ENCODE measurements around the gene RPS6KB2.

DNA sequence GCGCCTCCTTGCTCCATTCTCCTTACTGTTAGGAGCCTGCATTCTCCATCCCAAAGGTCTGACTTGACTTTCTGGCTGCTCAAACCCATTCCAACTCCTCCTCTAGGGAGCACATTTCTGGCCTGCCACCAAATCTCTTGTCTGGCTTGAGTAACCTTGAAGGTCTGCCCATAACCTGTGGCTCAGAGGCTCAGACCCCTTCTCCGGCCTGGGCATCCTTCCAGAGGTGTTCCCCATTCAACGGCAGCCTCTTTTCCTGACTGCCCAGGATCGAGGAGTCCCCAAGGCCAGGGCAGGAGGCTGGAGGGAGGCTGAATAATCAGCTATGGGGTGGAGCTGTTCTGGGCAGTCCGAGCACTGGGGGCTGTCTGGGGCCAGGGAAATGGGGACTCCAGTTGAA, 34.3 kb upstream of the RPS6KB2 start:
- TF ChIP-seq, protein P1, sequence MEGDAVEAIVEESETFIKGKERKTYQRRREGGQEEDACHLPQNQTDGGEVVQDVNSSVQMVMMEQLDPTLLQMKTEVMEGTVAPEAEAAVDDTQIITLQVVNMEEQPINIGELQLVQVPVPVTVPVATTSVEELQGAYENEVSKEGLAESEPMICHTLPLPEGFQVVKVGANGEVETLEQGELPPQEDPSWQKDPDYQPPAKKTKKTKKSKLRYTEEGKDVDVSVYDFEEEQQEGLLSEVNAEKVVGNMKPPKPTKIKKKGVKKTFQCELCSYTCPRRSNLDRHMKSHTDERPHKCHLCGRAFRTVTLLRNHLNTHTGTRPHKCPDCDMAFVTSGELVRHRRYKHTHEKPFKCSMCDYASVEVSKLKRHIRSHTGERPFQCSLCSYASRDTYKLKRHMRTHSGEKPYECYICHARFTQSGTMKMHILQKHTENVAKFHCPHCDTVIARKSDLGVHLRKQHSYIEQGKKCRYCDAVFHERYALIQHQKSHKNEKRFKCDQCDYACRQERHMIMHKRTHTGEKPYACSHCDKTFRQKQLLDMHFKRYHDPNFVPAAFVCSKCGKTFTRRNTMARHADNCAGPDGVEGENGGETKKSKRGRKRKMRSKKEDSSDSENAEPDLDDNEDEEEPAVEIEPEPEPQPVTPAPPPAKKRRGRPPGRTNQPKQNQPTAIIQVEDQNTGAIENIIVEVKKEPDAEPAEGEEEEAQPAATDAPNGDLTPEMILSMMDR (IDR thresholded peaks at IDR 0.05), result no peak
- no peak for TF ChIP-seq POLR2A (IDR thresholded peaks at IDR 0.05)
- TF ChIP-seq POLR2AphosphoS5 (IDR thresholded peaks at IDR 0.05), result no peak
- no peak for TF ChIP-seq EP300 (IDR thresholded peaks at IDR 0.05)

Measured in upper lobe of left lung (tissue), 4 donors.